Dedifferentiated amniotic fluid mesenchymal stem cell (primary cell): ENCODE measurements around the gene CCNH.

Experiments used
- DNase-seq: peaks from one replicate; pipeline ENCODE4 v3.0.0-alpha.2; 2016; ENCODE audit errors: extremely low spot score

CCNH gene

DNA sequence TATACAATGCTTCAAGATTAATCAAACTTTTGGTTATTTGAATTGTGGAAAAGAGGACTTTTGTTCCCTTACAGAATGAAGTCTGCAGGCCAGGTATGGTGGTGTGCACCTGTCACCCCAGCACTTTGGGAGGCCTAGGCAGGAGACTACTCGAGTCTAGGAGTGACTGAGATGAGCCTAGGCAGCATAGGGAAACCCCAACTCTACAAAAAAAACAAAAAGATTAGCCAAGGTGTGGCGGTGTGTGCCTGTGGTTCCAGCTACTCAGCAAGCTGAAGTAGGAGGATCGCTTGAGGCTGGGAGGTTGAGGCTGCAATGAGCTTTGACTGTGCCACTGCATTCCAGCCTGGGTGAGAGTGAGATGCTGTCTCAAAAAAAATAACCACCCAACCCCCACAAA is 9.3 kb downstream of the CCNH start:
- no peak for DNase-seq

DNA sequence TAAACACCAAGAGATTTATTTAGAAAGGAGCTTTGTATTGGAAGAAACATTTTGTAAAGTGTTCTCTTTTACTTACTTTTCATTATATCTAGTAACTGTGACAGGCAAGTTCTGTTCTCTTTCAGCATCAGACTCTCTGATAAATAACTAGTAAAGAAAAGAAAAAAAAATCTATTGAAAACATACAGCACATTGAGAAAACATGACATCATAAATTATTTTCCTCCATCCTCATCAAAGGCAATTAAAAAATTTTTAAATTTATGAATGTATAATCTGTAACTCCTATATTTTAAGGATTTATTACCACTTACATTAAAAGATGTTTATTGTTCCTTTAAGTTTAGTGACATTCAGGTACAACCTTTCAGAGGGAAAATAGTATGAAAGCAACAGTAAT is 11.1 kb downstream of the CCNH start:
- DNase-seq, result no peak

DNA sequence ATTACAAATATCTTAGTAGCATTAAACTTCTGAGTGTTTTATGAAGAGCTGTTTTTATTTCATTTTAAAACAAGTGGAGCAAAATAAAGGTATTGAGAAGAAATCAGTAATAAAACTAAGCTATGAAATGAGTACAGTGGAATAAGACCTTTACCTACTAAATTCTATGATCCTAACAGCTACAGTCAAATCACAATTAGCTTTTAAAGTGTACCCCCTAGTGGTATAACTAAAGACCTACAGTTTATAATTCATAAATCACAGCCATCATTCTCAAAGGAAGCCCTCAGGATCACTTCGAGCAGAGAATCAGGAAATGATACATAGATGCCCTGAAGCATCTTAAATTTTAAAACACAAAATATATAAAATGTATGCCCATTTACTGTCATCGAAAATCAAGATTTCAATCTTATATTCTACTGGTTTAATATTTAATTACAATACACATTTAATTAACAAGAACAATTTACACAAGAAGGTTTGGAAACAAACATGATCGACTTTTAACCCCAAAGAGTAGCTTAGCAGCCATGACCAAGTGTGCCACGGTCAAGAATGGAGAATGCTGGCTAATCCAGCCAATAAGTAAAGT is 12.3 kb downstream of the CCNH start:
- peak; percentile 54 for DNase-seq

DNA sequence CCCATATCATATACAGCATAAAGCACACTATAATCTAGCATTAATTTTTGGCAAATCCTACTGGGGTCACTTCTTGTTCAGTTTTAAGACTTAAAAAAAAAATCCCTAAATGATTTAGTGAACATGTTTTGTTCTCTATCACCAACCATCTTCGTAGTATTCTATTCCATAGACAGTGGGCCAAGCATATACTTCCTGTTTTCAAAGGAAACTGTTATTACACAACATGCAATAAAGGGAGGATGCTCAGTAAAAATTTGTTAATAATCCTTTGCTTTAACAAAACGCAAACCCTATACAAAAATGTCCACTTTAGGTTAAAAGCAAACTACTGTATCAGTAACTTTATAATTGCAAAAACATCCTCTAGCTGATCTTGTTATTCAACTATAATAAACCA is 13.0 kb downstream of the CCNH start:
- DNase-seq, result no peak

DNA sequence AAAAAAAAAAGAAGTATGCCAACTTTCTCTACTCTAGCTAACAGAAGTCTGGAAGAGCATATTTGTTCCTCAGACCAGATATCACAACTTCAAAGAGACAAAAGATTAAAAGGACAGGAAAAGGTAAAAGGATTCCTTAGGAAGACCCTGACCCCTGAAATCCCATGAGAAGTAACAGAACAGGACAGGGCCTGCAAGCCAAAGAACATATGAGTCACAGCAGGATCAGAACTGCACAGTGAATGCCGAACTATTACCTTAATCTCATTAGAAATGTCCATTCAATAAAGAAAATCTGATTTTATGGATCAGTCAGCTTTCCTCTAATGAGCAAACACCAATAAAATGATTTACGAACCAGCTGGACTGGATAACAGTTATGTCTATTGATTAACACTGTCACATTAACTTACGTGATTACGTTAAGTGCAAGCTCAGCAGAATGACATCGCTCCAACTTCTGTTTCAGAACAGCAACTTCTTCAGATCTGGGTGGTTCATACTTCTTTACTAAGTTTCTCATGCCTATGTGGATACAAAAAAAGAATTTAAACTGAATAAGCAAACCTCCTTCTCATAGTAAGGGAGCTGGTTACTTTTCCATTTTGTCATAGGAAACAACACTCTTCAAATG is 13.6 kb downstream of the CCNH start:
- no peak for DNase-seq

DNA sequence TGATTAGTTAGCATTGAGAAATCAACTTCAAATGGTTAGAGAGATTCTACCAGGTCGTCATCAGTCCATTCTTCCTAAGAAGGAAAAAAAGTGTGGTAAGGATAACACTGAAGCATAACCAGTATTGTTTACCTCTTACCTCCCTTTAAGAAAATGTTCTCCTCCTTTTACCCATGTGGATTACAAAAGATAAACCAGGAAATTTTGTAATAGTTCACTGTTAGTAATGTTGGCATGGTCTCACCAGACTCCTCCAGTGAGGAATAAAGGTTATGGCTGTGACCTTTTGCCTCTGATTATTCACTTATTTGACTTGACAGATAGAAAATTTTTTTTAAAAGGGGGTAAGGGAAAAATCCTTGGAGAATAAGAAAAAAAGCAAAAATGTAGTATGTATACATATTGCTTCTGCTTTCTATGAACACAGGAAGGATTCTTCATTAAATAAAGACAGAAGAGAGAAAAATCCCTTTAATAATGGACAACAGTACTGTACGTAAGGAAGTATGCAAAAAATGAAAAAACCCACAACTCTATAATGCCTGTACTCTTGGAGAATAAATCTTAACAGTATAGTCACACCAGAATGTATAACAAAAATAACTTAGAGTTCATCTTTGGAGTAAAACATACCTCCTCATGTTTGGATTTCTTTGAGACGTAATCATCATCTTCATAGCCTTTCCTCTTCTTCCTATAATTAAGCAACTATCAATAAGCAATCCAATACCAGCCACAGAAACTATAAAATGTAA is 18.1 kb downstream of the CCNH start:
- no peak for DNase-seq

DNA sequence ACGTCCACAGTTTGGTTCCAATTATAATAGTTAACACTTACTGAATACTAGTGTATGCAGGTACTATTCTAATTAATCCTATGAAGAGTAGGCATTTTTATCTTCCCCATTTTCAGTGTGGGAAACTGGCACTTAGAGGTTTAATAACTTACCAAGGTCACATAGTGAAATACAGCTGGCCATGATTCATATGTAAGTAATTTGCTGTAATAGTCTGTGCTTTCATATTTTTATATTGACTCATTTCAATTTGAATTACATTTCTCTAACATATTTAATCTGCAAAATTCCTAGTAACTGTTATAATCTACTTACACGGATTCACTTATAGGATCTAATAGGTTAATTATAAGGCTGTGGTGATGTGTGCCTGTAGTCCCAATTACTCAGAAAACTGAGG is 19.4 kb downstream of the CCNH start:
- DNase-seq, result peak; percentile 88

DNA sequence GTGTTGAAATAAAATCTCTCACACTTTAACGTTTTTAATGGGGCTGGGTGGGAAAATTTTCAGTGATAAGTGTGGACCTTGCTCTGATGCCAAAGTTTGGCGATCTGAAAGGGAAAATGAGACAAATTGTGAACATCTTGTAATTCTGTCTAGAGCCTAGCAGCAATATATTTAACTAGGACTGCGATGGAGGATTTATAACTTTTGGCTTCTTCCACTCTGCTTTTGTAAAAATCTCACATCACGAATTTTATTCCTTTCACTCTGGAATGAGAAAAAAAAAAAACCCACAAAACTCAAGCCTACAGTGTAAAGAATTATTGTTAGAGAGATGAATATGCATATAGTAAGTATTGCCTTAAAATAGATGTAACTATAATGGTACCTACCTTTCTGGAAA is 19.9 kb downstream of the CCNH start:
- no peak for DNase-seq

DNA sequence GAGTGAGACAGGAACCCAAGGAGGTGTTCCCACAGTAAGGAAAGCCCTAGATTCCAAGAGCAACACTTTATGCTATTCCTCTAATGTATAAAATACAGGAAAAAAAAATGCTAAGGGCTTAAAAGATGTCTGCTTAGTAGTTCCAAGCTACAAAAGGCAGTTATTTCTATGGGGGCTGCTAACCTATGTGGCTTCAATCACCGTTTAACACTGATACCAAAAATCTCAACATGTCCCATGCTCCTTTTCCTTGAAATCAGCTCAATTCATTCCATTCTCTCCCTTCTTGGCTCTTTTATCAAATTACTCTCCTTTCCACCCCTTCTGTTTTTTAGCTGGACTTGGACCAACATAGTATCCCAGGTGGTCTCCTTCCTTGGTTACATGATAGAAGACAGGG is 20.6 kb downstream of the CCNH start:
- DNase-seq, result no peak

DNA sequence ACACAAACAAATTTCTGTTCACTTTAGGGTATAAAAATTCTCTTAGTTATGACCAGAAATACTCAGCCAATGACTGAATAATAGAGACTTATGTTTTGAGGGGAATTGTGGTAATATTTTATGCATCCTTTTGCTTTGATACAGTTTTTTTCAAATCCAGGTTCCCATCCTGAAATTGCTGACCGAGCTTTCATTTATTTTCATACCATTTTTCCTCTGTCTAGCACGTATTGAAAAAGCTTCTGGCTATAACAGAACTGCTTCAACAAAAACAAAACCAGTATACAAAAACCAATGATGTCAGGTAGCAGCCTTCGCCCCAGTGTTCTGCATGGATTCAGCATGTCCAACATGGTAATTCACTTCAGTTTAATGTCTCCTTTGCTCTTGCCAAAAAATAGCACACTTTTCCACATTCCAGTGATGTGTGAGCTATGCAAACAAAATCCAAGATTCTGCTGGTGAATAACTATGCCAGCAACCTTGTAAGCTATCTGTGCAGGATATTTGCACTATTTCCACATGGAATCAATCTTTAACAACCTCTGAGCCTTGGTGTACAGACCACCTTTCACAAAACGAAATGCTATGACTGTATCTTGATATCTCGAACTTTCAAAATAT is 22.0 kb downstream of the CCNH start:
- DNase-seq, result no peak

DNA sequence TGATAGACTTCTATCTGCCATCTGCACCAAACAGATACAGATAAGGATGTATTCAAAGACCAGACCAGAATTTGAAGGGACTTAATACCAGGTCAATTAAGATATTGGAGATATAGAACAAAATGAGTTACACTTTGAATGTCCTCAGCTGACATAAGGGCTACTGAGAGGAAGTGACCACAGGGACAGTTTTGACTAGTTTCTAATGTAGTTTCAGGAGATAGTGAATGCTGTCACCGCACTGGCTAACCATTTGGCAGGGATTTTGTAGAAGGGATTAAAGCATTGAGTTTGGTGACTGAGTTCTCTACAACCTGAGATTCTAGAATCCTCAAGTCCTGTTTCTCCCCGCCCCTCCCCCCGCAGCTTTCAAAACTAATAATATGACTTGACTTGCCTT is 22.7 kb downstream of the CCNH start:
- DNase-seq, result no peak

DNA sequence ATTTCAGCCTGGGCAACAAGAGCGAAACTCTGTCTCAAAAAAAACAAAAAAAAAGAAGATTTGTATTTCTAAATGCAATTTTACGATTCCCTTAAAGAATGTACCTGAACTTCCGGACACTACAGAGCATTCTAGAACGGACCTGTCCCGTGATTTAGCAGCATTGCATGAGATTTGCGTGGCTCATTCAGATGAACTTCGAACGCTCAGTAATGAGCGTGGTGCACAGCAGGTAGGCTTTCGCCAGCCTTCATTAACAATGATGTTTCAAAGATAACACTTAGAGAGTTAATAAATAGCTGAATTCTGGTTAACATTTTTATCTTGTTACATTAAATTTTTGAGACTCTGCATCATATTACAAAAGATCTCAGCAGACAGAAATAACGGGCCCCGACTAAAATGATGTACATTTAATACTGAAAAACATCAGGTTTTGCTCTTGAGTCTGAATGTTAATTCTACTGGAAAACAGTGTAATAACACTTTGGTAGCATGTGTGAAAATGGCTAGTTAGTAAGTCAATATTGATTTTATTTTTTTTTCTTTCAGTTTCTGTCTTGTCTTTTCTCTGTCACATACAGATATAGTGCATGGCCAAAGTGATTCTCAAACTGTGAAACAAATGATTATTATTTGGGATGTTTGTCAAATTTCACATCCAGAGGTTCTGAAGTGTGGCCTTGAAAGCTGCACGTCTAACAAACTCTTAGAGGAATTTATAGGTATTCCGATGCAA is 23.3 kb downstream of the CCNH start:
- DNase-seq, result no peak

DNA sequence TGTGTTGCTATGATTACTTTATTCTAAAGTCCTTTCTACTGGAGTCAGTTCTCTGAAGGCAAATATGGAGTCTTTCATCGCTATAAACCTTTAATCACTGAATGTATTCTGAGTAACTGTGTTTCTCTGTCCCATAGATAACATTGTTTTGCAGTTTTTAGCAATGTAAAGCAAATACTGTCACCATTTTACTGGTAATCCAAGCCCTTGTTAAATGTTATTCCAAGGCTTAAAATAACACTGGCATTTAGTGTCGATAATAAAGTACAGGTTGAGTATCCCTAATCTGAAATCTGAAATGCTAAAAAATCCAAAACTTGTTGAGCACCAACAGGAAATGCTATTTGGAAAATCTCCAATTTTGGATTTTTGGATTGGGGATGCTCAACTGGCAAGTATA is 24.6 kb downstream of the CCNH start:
- DNase-seq, result no peak

DNA sequence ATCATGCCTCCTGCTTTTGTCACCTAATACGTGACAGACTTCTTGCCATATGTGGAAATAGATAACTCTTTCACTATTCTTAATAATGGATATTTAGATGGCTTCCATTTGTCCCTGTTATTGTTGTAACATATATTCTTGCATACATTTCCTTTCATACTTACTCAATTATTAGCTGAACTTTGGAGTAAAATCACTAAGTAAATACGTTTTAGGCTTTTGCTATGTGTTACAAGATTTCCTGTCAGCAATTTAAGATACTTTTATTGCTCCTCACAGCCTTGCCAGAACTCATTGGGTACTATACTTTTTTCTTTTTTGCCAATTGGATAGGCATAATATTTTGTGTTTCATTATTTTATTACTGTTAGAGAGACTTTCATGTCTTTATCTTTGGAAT is 26.9 kb downstream of the CCNH start:
- no peak for DNase-seq

DNA sequence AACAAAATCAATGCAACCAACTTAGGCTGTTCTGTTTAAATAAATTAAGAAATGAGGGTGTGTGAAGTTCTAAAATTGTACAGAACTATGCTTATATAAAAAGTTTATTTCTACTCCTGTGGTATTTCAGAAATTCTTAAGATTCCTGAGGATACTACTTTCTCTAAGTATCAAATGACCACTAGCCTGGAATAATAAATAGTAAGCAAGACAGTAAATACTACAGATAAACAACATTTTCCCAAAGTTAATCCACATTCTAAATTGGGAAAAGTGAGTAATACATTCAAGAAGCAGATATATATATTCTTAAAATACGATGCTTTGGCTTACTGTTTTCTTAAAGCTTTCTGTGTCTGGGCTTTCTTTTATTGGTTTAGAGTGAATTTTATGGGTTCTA is 29.5 kb downstream of the CCNH start:
- DNase-seq, result peak; percentile 82

DNA sequence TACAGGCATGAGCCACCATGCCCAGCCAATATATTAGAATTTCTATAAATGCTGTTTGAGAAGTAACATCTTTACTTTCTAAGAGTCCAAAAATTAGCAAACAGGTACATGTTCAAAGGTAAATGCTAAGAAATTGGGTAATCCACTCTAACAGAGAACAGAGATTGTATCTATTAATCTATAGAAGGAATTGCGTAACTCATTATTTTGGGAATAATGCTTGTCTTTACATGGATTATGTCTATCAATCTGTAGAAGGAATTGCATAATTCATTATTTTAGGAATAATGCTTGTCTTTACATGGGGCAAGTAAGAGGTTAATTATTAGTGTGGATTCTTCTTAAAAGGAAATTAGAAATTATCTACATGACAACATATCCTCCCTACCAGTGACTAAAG is 30.5 kb downstream of the CCNH start:
- no peak for DNase-seq

DNA sequence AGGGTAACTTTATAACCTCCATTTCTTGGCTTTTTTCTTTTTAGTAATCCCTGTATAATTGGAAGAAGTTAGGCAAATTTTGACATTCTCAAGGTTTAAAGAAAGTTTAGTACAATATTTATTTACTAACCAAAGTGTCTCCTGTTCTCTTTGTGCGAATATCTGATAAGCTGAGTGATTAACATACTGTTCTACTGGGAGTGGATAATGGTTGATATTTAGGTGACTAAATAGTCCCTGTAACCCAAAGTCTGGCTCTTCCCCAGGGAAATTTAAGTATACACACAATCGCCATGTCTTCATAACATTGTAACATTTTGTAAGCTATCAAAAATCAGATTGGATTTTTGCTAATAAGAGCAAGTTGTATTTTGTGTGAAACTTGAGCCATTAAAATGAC is 40.0 kb downstream of the CCNH start:
- no peak for DNase-seq

DNA sequence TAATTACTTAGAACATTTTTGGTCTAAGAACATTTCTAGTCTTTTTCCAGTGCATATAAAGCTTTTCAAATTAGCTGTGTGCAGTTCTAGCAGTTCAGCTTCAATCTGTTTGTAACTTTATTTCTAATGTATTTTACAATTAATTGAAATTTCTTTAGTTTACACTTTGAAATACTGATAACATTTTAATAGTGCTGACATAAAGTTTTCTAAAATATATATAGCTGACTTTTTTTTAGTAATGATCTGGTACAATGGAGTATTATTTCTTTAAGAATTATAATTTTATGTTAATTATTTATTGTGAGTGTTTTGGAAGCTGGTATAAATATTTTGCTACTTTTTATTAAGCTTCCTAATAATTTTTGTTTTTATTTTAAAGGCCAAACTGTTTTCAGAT is 43.3 kb downstream of the CCNH start:
- no peak for DNase-seq

DNA sequence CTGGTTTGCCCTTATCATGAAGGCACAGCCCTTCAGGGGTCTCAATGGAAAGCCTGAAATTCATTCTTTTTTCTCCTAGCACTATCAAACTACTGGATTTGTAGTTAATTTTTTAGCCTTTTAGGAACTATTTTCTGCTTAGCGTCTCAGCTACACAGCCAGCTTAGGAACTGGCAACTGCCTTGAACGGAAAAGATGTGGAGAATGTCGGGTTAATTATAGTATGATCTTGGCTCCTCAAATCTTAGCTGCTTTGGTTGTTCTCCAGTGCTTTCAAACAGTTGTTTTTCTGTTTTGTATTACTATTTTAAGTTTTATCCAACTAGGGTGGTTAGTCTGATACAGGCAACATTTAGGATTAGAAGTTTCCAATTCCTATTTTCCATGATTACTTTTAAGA is 44.1 kb downstream of the CCNH start:
- DNase-seq, result no peak

DNA sequence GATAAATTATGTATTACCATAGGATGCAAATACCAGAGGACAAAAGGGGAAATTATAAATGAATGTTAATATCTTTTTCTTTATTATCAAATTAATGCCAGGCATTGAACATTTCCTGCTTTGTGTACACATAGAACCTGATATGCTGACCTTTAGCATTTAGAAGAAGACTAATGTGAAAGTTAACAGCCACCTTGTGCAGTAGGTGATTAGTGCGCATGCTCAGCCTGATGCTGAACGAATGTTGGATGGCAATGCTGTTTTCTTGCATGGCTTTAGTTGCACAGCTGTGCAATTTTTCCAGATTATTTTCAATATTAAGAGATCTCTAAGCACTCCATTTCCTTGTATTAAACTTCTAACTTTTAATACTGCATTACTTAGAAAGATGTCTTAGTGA is 45.5 kb downstream of the CCNH start:
- no peak for DNase-seq

DNA sequence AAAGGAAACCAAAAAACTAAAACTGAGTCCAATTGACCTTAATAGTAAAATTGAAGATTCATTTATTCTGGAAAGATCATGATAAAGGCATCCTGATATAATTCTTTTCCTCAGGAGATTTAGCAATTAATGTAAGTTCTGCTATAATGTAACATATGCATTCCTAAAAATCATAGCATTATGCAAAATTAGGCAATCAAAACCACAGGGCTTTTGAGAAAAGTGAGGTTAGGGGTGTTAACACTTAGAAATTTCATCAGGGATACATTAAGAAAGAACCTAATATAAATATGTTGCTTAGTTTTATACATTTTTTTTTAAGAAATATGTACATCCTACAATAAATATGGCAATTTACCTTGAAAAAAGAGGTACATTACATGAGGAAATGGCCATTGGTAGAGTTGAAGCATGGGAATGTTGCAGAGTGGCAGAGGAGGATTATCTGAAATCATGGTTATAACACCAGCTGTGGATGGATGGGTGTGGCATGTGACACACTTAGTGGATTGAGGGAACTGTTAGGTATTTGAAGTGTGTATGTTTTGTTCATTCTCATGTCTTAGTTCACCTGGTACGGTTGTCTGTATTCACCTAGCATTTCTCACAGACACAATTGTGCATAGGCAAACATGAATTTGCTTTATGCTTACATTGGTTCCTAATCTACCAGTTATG is 51.1 kb downstream of the CCNH start:
- DNase-seq, result no peak

DNA sequence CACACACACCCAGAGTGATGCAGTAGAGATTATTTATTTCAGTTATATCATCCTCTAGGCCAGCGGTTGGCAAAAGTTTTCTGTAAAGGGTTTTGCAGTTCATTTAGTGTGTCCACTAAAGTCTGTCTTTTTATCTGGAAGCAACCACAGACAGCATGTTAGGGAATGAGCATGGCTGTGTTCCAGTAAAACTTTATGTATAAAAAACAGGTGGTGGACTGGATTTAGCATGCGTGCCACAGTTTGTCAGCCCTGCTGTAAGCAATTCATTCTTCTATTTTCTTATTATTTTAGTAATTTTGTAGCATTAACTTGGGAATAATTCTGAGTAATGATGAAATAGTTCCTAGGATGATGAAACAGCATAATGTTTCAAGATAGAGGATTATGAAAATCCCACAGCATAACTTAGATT is 51.7 kb downstream of the CCNH start:
- peak; percentile 62 for DNase-seq
